NB4 (cell line): ENCODE results near the gene PTK6.

Experiments
- CTCF ChIP-seq: IDR thresholded peaks from one replicate; pipeline ENCODE4 v1.5.1; 2012; ENCODE audit warnings: low read depth, low read length
- MAX ChIP-seq: IDR thresholded peaks from 2 replicates; pipeline ENCODE4 v1.6.1; 2011; ENCODE audit warnings: low read depth, low read length
- MYC ChIP-seq: IDR thresholded peaks from 2 replicates; pipeline ENCODE4 v1.6.1; 2011; ENCODE audit warnings: low read depth, low read length
- POLR2A ChIP-seq: IDR thresholded peaks from 2 replicates; pipeline ENCODE4 v1.6.1; 2011; ENCODE audit warnings: mild to moderate bottlenecking; ENCODE audit not compliant: insufficient read length; ENCODE audit errors: extremely low read depth

DNA sequence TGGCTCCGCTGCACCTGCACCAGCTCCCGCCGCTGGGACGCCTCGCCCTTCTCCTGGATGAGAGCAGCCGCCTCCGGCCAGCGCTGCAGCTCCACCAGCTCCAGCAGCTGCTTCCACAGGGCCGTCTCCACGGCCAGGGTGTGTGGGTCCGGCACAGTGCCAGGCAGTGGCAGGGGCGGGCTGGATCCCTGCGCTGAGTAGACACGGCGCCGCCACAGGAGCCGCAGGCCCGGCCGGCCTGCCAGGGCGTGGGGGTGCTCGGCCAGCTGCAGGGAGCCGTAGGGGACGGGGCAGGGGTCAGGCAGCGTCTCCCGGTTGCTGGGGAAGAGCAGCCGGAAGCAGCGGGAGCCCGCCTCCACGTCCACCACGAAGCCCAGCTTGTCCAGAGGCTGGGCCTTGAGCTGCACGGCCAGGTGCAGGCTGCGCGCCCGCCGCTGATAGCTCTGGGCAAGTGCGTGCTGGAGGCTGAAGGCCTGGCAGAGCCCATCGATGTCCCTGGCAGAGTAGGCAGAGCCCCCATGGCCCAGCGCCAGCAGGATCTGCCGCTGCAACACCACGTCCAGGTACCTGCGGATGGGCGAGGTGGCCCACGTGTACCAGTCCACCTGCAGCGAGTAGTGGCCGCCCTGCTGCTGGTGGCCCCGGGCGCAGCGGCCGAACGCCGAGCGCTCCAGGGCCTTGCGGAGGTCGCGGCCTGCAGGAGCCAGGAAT lies 26.2 kb upstream of the PTK6 start:
- TF ChIP-seq CTCF (no peak), MAX (no peak), POLR2A (no peak), MYC (no peak)
